Immature natural killer cell (primary cell): ENCODE results near the gene ZFYVE16. TPM values are rescaled to one million over a fixed set of nuclear protein-coding genes. Genes with fewer than 3 reads are reported as not detected.
A peak's percentile ranks its signal among the peaks of the same experiment; 100 is the strongest.
"Not testable (repeated sequence)": the region's sequence is repeated elsewhere in the genome, so short reads cannot be mapped to it uniquely, and the experiment has no call there.

Experiments
- DNase-seq, 3 donors: peaks; one replicate each; pipeline ENCODE4 v3.0.0; 2022; ENCODE audit warnings: mixed read lengths in 1 of 3
- H3K27ac Mint-ChIP-seq, 6 donors: one replicate each; pipeline ENCODE4 v1.8.0; 2020; ENCODE audit warnings: mixed read lengths in 6 of 6, mild to moderate bottlenecking in 5 of 6, inconsistent platforms in 4 of 6, moderate library complexity in 3 of 6
- H3K27me3 Mint-ChIP-seq, 3 donors: one replicate each; pipeline ENCODE4 v1.8.0; 2020 to 2021; ENCODE audit warnings: low read depth in 3 of 3, mild to moderate bottlenecking in 3 of 3, mixed read lengths in 3 of 3, moderate library complexity in 3 of 3, inconsistent platforms in 1 of 3
- H3K36me3 Mint-ChIP-seq, 3 donors: one replicate each; pipeline ENCODE4 v1.8.0; 2020; ENCODE audit warnings: mixed read lengths in 3 of 3, inconsistent platforms in 2 of 3, mild to moderate bottlenecking in 2 of 3
- H3K4me1 Mint-ChIP-seq, 2 donors: one replicate each; pipeline ENCODE4 v1.8.0; 2020; ENCODE audit warnings: inconsistent platforms in 2 of 2, mild to moderate bottlenecking in 2 of 2, mixed read lengths in 2 of 2, moderate library complexity in 1 of 2
- H3K4me3 Mint-ChIP-seq, 5 donors: one replicate each; pipeline ENCODE4 v1.8.0; 2020; ENCODE audit warnings: mild to moderate bottlenecking in 5 of 5, mixed read lengths in 5 of 5, inconsistent platforms in 3 of 5, moderate library complexity in 3 of 5
- H3K9me3 Mint-ChIP-seq, 6 donors: one replicate each; pipeline ENCODE4 v1.8.0; 2020; ENCODE audit warnings: mild to moderate bottlenecking in 6 of 6, mixed read lengths in 6 of 6, inconsistent platforms in 4 of 6, moderate library complexity in 3 of 6
- polyA plus RNA-seq, 3 donors: library from polyadenylated mRNA; unstranded; fragments of 300-500 nt; fragmentation: Illumina TruSeq; gene quantifications; one replicate each; pipeline ENCODE4 v1.2.3, GENCODE V29; 2021

Gene ZFYVE16
- polyA plus RNA-seq, 3 donors from 2014 or later, result 3.1 to 8.8 (median 3.2) TPM

DNA sequence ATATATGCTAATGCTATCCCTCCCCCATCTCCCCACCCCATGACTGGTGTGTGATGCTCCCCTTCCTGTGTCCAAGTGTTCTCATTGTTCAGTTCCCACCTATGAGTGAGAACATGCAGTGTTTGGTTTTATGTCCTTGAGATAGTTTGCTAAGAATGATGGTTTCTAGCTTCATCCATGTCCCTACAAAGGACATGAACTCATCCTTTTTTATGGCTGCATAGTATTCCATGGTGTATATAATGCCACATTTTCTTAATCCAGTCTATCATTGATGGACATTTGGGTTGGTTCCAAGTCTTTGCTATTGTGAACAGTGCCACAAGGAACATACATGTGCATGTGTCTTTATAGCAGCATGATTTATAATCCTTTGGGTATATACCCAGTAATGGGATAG is 16.6 kb upstream of the ZFYVE16 start:
- not testable (repeated sequence) for H3K36me3 Mint-ChIP-seq, H3K4me3 Mint-ChIP-seq, H3K4me1 Mint-ChIP-seq, DNase-seq, H3K9me3 Mint-ChIP-seq, H3K27ac Mint-ChIP-seq
- H3K27me3 Mint-ChIP-seq, result peaks cover 6 to 31% (median 11%) of the 10 kb centered on the region in 3 donors

DNA sequence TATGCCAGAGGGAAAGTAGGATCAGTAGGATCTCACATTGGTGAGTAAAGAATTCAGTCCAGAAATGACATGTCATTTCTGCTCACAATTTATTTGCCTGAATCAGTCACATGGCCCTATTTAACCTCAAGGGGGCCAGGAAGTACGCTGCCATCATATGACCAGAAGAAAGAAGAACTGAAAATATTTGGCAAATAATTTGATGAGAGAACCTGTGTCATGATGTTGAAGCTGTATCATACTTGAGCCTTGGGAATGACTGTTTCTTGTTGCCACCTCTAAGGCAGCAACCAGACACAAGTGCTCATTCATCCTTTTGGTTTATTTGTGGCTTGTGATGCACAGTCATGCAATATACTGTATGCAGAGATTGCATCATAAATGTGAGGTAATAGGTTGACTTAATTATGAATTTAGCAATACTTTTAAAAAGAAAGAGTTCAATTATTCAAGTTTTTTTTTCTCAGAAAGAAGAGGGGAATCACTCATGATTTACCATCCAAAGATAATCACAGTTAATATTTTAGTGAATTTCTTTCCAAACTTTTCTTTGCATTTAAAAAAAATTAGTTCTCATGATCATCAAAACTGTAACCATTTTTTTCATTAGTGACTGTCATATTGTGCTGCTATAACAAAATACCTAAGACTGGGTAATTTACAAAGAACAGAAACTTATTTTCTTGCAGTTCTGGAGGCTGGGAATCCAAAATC is 8.2 kb upstream of the ZFYVE16 start:
- peaks cover 0 to 8% (median 2%) of the 10 kb centered on the region in 3 donors for H3K27me3 Mint-ChIP-seq
- no peak for DNase-seq

DNA sequence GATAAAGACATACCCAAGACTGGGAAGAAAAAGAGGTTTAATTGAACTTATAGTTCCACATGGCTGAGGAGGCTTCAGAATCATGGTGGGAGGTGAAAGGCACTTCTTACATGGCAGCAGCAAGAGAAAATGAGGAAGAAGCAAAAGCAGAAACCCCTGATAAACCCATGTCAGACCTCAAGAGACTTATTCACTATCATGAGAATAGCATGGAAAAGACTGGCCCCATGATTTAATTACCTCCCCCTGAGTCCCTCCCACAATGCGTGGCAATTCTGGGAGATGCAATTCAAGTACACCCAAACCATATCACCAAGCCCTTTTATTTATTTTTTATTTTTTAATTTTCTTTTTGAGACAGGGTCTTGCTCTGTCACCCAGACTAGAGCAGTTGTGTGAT is 7.5 kb upstream of the ZFYVE16 start:
- H3K9me3 Mint-ChIP-seq, H3K4me3 Mint-ChIP-seq, H3K4me1 Mint-ChIP-seq, H3K27me3 Mint-ChIP-seq, DNase-seq, H3K36me3 Mint-ChIP-seq, H3K27ac Mint-ChIP-seq: not testable (repeated sequence)

More for the DNA sequence above, 8.2 kb upstream of the ZFYVE16 start:
- H3K4me1 Mint-ChIP-seq, result no peaks in the 10 kb centered on the region
- H3K27ac Mint-ChIP-seq, result no peak overlapping the region
- H3K9me3 Mint-ChIP-seq, result no peaks in the 10 kb centered on the region
- H3K4me3 Mint-ChIP-seq, result no peak overlapping the region
- no peaks in the 10 kb centered on the region for H3K36me3 Mint-ChIP-seq

DNA sequence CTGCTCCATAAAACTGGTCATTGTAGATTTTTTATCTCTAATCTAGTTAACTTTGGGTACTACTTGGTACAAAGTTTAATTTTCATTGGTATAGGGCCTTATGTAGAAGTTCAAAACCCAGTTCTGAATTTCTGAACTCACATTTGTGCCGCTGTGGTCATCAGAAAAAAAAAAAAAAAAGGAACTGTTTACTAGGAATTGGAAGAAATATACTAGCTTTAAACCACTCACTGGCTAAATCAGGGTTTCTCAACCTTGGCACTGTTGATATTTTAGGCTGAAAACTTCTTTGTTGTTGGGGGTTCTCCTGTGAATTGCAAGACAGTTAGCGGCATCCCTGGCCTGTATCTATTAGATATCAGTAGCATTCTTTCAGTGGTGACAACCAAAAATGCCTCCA is 4.1 kb upstream of the ZFYVE16 start:
- no peak for DNase-seq
- H3K4me3 Mint-ChIP-seq, result no peak overlapping the region
- H3K9me3 Mint-ChIP-seq, result no peaks in the 10 kb centered on the region
- peaks cover 12 to 17% of the 10 kb centered on the region in 2 donors for H3K4me1 Mint-ChIP-seq
- H3K36me3 Mint-ChIP-seq, result no peaks in the 10 kb centered on the region
- no peak overlapping the region for H3K27ac Mint-ChIP-seq
- H3K27me3 Mint-ChIP-seq, result peaks cover 9 to 11% (median 9%) of the 10 kb centered on the region in 3 donors

DNA sequence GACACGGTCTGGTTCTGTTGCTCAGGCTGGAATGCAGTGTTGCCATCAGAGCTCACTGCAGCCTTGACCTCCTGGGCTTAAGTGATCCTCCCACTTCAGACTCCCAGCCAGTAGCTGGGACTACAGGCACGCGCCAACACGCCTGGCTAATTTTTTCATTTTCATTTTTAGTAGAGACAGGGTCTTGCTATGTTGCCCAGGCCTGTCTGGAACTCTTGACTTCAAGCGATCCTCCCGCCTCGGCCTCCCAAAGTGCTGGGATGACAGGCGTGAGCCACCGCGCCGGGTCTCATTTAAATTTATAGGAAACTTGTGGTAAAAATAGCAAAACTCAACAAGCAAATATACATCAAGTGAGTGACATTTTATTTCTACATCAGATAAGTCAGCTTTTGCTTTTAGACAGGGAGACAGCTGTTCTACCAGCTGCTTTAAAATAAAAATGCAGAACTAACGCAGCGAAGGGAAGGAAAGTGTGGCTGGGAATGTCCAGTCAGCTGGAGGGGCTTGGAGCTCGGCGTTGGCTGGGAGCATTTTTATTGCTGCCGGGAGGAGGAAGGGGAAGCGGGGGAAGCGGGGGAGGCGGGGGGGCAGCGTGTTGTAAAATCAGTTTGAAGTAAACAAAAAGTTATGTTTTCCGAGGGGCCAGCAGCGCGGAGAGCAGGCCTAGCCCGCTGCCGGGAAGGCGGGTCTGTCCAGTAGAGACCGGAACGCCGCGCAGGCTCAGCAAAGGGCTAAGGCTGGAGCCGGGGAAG is 707 bp upstream of the ZFYVE16 start:
- Mint-ChIP-seq H3K36me3 (peaks cover 0 to 6% (median 3%) of the 10 kb centered on the region in 3 donors), H3K4me1 (peaks cover 20 to 39% of the 10 kb centered on the region in 2 donors), H3K27ac (peak overlapping the region; percentile 95 to 99 (median 99)), H3K4me3 (peak overlapping the region; percentile 93 to 95 (median 95)), H3K27me3 (peaks cover 4 to 12% (median 7%) of the 10 kb centered on the region in 3 donors), H3K9me3 (no peaks in the 10 kb centered on the region)
- no peak for DNase-seq

DNA sequence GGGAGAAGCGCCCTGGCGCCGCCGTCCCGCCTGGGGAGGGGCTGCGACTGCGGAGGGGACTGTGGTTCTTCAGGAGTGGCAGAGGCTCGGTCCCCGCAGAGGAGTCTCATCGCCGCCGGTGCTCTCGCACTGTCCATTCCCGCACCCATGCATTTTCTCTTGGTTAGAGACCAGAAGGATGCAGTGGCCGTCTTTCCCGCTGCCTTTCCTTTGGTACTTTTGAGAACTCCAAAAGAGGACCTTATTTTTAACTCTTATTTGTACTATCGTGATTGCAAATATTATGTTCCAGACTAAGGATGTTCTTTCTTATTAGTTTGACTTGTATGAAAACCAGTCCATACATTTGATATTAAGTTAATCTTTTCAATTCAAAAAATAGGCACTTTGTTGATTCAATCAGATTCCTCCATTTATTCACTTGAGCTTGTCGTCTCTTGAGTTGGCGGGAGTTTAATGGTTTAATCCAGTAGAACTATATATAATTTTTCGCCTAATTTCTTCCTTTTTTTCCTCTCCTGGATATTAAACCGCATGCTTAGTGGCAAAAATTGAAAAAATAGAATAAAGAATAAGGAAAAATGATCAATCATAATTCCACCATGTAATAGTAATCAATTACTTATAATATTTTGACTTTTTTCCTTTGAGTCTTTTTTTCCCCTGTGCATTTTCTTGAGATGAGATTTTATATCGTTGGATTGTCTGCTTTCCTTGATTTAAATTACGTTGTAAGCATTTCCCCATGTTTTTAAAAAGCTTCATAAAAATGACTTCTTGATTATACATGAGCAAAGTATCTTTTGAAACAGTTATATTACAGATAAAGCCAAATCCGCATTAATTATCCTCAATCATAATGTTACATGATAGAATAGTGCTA is 861 bp downstream of the ZFYVE16 start:
- Mint-ChIP-seq H3K27me3 (peaks cover 4 to 12% (median 7%) of the 10 kb centered on the region in 3 donors), H3K27ac (peak overlapping the region; percentile 86 to 99 (median 92)), H3K4me3 (peak overlapping the region; percentile 93 to 95 (median 95)), H3K9me3 (no peaks in the 10 kb centered on the region), H3K36me3 (peaks cover 0 to 9% (median 3%) of the 10 kb centered on the region in 3 donors), H3K4me1 (peaks cover 20 to 39% of the 10 kb centered on the region in 2 donors)
- DNase-seq, result no peak

DNA sequence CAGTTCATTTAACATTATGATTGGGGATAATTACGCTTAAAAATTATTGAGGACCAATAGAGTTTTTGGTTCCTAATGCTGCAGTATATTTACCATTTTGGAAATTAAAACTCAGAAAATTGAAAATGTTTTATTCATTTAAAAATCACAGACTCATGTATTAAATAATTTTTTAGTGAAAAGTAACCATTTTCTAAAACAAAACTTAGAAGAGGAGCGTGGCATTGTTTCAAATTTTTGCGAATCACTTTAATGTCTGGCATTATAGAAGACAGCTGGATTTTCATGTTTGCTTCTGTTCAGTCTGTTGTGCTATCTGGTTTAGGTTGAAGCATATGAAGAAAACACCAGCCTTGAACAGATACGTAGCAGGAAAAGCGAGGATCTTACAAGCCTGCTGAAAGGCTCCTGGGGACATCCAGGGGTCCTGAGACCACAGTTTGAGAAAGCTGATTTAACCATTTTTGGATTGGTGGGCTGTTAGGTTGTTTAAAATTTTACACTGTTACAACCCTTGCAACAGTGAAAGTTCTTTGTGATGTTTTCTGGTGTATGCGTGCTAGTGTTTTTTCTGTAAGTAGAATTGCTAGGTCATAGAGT is 1.6 kb downstream of the ZFYVE16 start:
- no peak for DNase-seq
- peaks cover 23 to 39% of the 10 kb centered on the region in 2 donors for H3K4me1 Mint-ChIP-seq
- peak overlapping the region in 1 of 6 donors; percentile 95 for H3K27ac Mint-ChIP-seq
- H3K36me3 Mint-ChIP-seq, result peaks cover 0 to 9% (median 3%) of the 10 kb centered on the region in 3 donors
- peak overlapping the region; percentile 3 to 95 (median 94) for H3K4me3 Mint-ChIP-seq
- H3K9me3 Mint-ChIP-seq, result no peaks in the 10 kb centered on the region
- peaks cover 4 to 12% (median 7%) of the 10 kb centered on the region in 3 donors for H3K27me3 Mint-ChIP-seq

DNA sequence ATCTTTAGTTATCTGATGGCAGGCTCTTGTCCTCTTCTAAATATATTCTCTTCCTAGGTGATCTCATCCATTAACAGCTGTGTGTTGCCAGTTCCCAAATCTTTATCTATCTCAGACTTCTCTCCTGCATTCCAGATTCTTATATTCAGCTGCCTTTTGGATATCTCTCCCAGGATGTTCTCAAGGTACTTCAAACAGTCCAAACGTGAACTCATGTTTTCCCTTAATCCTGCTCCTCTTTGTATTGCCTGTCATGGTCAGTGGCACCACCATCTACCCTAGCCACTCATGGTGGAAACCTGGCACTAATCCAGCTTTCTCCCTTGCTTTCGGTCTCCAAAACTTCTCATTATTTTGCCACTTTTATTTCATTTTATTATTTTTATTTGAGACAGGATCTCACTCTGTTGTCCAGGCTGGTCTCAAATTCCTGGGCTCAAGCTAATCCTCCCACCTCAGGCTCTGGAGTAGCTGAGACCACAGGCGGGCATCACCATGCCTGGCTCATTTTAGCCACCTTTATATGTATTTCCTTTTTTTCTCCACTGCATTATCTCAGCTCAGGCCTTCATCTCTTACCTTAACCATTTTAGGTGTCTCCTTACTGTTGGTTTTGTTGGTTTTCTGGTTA is 3.8 kb downstream of the ZFYVE16 start:
- H3K36me3 Mint-ChIP-seq, result peaks cover 0 to 12% (median 3%) of the 10 kb centered on the region in 3 donors
- H3K4me3 Mint-ChIP-seq, result no peak overlapping the region
- H3K4me1 Mint-ChIP-seq, result peaks cover 23 to 37% of the 10 kb centered on the region in 2 donors
- peaks cover 4 to 12% (median 7%) of the 10 kb centered on the region in 3 donors for H3K27me3 Mint-ChIP-seq
- DNase-seq, result no peak
- no peaks in the 10 kb centered on the region for H3K9me3 Mint-ChIP-seq
- peak overlapping the region in 1 of 6 donors; percentile 7 for H3K27ac Mint-ChIP-seq

DNA sequence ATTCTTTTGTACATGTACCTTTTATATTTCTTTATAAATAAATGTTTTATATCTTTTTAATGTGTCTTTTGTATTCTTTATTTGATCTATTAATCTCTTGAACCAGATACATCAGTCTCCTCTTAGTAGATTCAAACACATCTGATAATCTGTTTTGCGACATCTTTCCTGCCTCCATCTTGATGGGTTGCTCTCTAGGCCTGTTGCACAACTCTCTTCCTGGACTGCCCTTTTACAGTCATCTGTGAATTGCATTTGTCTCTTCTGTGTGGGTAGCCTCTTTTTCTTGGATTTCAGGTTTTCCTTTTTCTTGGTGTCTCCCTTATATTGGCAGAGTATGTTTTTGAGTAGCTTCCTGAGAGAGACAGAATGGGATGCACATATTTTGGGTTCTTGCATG is 6.2 kb downstream of the ZFYVE16 start:
- Mint-ChIP-seq H3K27me3 (peaks cover 0 to 2% (median 0%) of the 10 kb centered on the region in 3 donors), H3K27ac (no peak overlapping the region), H3K4me1 (peaks cover 9 to 19% of the 10 kb centered on the region in 2 donors), H3K36me3 (peaks cover 0 to 12% (median 3%) of the 10 kb centered on the region in 3 donors), H3K4me3 (no peak overlapping the region), H3K9me3 (no peaks in the 10 kb centered on the region)
- no peak for DNase-seq

DNA sequence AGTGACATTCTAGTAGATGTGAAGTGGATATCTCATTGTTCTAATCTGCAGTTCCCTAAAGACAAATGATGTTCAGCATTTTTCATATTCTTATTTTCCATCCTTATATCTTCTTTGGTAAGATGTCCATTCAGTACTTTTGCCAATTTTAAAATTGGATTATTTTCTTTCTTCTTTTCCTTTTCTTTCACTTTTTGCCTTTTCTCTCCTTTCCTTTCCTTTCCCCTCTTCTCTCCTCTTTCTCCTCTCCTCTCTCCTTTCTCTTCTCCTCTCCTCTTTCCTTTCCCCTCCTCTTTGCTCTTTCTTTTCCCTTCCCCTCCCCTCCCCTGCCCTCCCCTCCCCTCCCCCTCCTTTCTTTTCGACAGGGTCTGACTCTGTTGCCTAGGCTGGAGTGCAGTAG is 10.1 kb downstream of the ZFYVE16 start:
- Mint-ChIP-seq H3K9me3 (peaks cover 0 to 4% (median 0%) of the 10 kb centered on the region in 6 donors), H3K27ac (no peak overlapping the region), H3K36me3 (peaks cover 4 to 10% (median 7%) of the 10 kb centered on the region in 3 donors), H3K27me3 (peaks cover 0 to 2% (median 0%) of the 10 kb centered on the region in 3 donors), H3K4me3 (no peak overlapping the region), H3K4me1 (peaks cover 0 to 8% of the 10 kb centered on the region in 2 donors)
- no peak for DNase-seq

DNA sequence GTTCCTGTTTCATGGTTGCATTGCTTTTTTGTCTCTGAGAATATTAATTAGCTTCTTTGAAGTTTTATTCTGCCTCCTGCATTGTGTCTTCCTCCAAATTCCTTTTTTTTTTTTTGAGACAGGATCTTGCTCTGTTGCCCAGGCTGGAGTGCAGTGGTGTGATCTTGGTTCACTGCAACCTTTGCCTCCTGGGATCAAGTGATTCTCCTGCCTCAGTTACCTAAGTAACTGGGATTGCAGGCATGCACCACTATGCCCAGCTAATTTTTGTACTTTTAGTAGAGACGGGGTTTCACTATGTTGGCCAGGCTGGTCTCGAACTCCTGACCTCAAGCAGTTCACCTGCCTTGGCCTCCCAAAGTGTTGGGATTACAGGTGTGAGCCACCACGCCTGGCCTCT is 16.5 kb downstream of the ZFYVE16 start:
- peaks cover 13 to 14% of the 10 kb centered on the region in 2 donors for H3K4me1 Mint-ChIP-seq
- not testable (repeated sequence) for H3K27ac Mint-ChIP-seq, DNase-seq, H3K9me3 Mint-ChIP-seq, H3K27me3 Mint-ChIP-seq, H3K4me3 Mint-ChIP-seq
- peaks cover 15 to 31% (median 16%) of the 10 kb centered on the region in 3 donors for H3K36me3 Mint-ChIP-seq

DNA sequence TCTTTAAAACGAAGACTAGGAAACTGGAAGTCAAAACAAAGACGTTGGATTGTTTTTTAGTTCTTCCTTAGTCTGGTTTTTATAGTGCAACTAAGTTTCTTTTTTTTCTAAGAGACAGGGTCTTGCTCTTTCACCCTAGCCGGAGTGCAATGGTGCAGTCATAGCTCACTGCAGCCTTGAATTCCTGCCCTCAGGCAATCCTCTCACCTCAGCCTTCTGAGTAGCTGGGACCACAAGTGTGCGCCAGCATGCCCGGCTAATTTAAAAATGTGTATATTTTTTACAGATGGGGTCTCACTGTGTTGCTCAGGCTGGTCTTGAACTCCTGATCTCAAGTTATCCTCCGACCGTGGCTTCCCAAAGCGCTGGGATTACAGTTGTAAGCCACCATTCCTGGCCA is 27.6 kb downstream of the ZFYVE16 start:
- peaks cover 24 to 37% (median 34%) of the 10 kb centered on the region in 3 donors for H3K36me3 Mint-ChIP-seq
- H3K4me1 Mint-ChIP-seq, result peaks cover 0 to 5% of the 10 kb centered on the region in 2 donors
- peaks cover 0 to 2% (median 0%) of the 10 kb centered on the region in 6 donors for H3K9me3 Mint-ChIP-seq
- DNase-seq, result no peak
- H3K27ac Mint-ChIP-seq, result no peak overlapping the region
- no peak overlapping the region for H3K4me3 Mint-ChIP-seq
- H3K27me3 Mint-ChIP-seq, result no peaks in the 10 kb centered on the region

DNA sequence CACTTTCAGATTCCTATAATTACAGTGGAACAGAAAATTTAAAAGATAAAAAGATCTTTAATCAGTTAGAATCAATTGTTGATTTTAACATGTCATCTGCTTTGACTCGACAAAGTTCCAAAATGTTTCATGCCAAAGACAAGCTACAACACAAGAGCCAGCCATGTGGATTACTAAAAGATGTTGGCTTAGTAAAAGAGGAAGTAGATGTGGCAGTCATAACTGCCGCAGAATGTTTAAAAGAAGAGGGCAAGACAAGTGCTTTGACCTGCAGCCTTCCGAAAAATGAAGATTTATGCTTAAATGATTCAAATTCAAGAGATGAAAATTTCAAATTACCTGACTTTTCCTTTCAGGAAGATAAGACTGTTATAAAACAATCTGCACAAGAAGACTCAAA is 29.5 kb downstream of the ZFYVE16 start:
- Mint-ChIP-seq H3K9me3 (no peaks in the 10 kb centered on the region), H3K27ac (no peak overlapping the region), H3K4me3 (no peak overlapping the region), H3K4me1 (peaks cover 0 to 5% of the 10 kb centered on the region in 2 donors), H3K36me3 (peaks cover 34 to 53% (median 44%) of the 10 kb centered on the region in 3 donors), H3K27me3 (no peaks in the 10 kb centered on the region)
- no peak for DNase-seq
